HepG2 (cell line): ENCODE results near the gene TMEM131.

ENCODE experiments used
- ATF3 ChIP-seq: sonication (generic); formaldehyde crosslinking; IDR thresholded peaks from 2 replicates; pipeline ENCODE4 v1.4.0; 2020; ENCODE audit warnings: missing genetic modification reagents
- GABPA ChIP-seq, 2 experiments: IDR thresholded peaks; 2 replicates each; pipeline ENCODE4 v1.6.1; 2011 to 2016; ENCODE audit warnings: low read depth in 2 of 2, low read length in 1 of 2, missing biosample characterization in 1 of 2, missing genetic modification characterization in 1 of 2
- HOXD1 ChIP-seq: sonication (generic); formaldehyde crosslinking; IDR thresholded peaks from 2 replicates; pipeline ENCODE4 v1.5.0; 2020; ENCODE audit warnings: missing genetic modification reagents
- KLF11 ChIP-seq: IDR thresholded peaks from 2 replicates; pipeline ENCODE4 v1.6.1; 2016; ENCODE audit warnings: missing compliant biosample characterization
- SNAPC5 ChIP-seq: sonication (generic); formaldehyde crosslinking; IDR thresholded peaks from 2 replicates; pipeline ENCODE4 v1.8.1; 2023; ENCODE audit warnings: mild to moderate bottlenecking, missing genetic modification reagents, borderline replicate concordance
- SP2 ChIP-seq: sonication (generic); formaldehyde crosslinking; IDR thresholded peaks from 2 replicates; pipeline ENCODE4 v1.5.1; 2020; ENCODE audit warnings: mild to moderate bottlenecking, missing genetic modification reagents
- STAT6 ChIP-seq: sonication (generic); formaldehyde crosslinking; IDR thresholded peaks from 2 replicates; pipeline ENCODE4 v1.4.0; 2020; ENCODE audit warnings: missing genetic modification reagents, mild to moderate bottlenecking, borderline replicate concordance
- TBL1XR1 ChIP-seq: fragments of 150-350 bp; IDR thresholded peaks from 2 replicates; pipeline ENCODE4 v1.6.1; 2014; ENCODE audit warnings: borderline replicate concordance, low read length; ENCODE audit not compliant: partially characterized antibody
- ZNF556 ChIP-seq: sonication (generic); formaldehyde crosslinking; IDR thresholded peaks from 2 replicates; pipeline ENCODE4 v1.4.0; 2020; ENCODE audit warnings: mild to moderate bottlenecking, missing genetic modification reagents, borderline replicate concordance

GRCh38 chr2:97750017-97750416 lies 245.7 kb downstream of the TMEM131 start:
- TF ChIP-seq SP2 (CRISPR knock-in tag) (no peak), TBL1XR1 (no peak), ATF3 (no peak), ZNF556 (no peak), SNAPC5 (CRISPR knock-in tag) (no peak), HOXD1 (CRISPR knock-in tag) (no peak), KLF11 (no peak), GABPA (IDR thresholded peaks at IDR 0.05; ENCODE audit: low read depth, low read length) (no peak), GABPA (CRISPR knock-in tag; IDR thresholded peaks at IDR 0.05; ENCODE audit: low read depth) (no peak), STAT6 (no peak)
